Keratinocyte (primary cell): ENCODE results near the gene RTEL1.

Experiments
- CTCF ChIP-seq, 3 experiments: IDR thresholded peaks in 1 of 3; conservative IDR thresholded peaks in 1 of 3; optimal IDR thresholded peaks in 1 of 3; 2 replicates in 2 of 3; 3 replicates in 1 of 3; pipeline versions ENCODE3 to v1.5.1; 2011; ENCODE audit warnings: low read length in 3 of 3, mild to moderate bottlenecking in 3 of 3, moderate library complexity in 2 of 3, control low read depth in 1 of 3, inconsistent platforms in 1 of 3; ENCODE audit not compliant: insufficient read depth in 2 of 3; ENCODE audit errors: extremely low read depth in 1 of 3
- EZH2 ChIP-seq: IDR thresholded peaks from one replicate; pipeline ENCODE4 v1.6.1; 2012; ENCODE audit warnings: inconsistent platforms, mild to moderate bottlenecking, low read length, moderate library complexity

GRCh38 chr20:63640086-63640485 lies 18.0 kb upstream of the RTEL1 start:
- no peak for TF ChIP-seq CTCF (optimal IDR thresholded peaks at IDR 0.05 in 1 of 3, IDR thresholded peaks at IDR 0.05 in 1 of 3, conservative IDR thresholded peaks at IDR 0.05 in 1 of 3; ENCODE audit: extremely low read depth in 1 of 3, insufficient read depth in 2 of 3, low read length in 3 of 3)
- TF ChIP-seq EZH2, result no peak
